GM21619 (cell line): ENCODE data around the gene COL27A1.
"Not testable (repeated sequence)": the region's sequence is repeated elsewhere in the genome, so short reads cannot be mapped to it uniquely, and the experiment has no call there.

Experiments used
- ATAC-seq: cut with Tn5 transposase; IDR thresholded peaks from one replicate; pipeline ENCODE4 v1.9.1; 2021; ENCODE audit not compliant: unreplicated experiment

The COL27A1 gene

GRCh38 chr9:114122136-114123027 lies 33.0 kb upstream of the COL27A1 start:
- no peak for ATAC-seq

- no peak for ATAC-seq
Measured at GRCh38 chr9:114123031-114123977, 32.0 kb upstream of the COL27A1 start.

- ATAC-seq, result no peak
Measured at GRCh38 chr9:114124138-114124537, 31.2 kb upstream of the COL27A1 start.

- ATAC-seq, result no peak
Measured at GRCh38 chr9:114124666-114125475, 30.5 kb upstream of the COL27A1 start.

GRCh38 chr9:114125476-114126013 lies 29.8 kb upstream of the COL27A1 start:
- ATAC-seq, result no peak

- ATAC-seq, result no peak
Measured at GRCh38 chr9:114126247-114127060, 28.9 kb upstream of the COL27A1 start.

GRCh38 chr9:114128759-114129158 lies 26.6 kb upstream of the COL27A1 start:
- ATAC-seq, result not testable (repeated sequence)

- no peak for ATAC-seq
Measured at GRCh38 chr9:114130141-114130540, 25.2 kb upstream of the COL27A1 start.

GRCh38 chr9:114130624-114131277 lies 24.6 kb upstream of the COL27A1 start:
- no peak for ATAC-seq

GRCh38 chr9:114131808-114132549 lies 23.4 kb upstream of the COL27A1 start:
- ATAC-seq, result no peak

GRCh38 chr9:114132550-114132918 lies 22.8 kb upstream of the COL27A1 start:
- no peak for ATAC-seq

- ATAC-seq, result no peak
Measured at GRCh38 chr9:114134827-114135396, 20.4 kb upstream of the COL27A1 start.

- no peak for ATAC-seq
Measured at GRCh38 chr9:114137831-114138230, 17.5 kb upstream of the COL27A1 start.

GRCh38 chr9:114138552-114138971 lies 16.8 kb upstream of the COL27A1 start:
- ATAC-seq, result no peak

- ATAC-seq, result no peak
Measured at GRCh38 chr9:114139071-114139470, 16.3 kb upstream of the COL27A1 start.

- no peak for ATAC-seq
Measured at GRCh38 chr9:114140401-114140800, 14.9 kb upstream of the COL27A1 start.

- no peak for ATAC-seq
Measured at GRCh38 chr9:114140850-114141249, 14.5 kb upstream of the COL27A1 start.
